Neural progenitor cell (in vitro differentiated cells): ENCODE results near the gene HRC.
"Not testable (repeated sequence)": the region's sequence is repeated elsewhere in the genome, so short reads cannot be mapped to it uniquely, and the experiment has no call there.

Experiments used
- EZH2phosphoT487 ChIP-seq: fragments of 200-600 bp; sonication (generic); IDR thresholded peaks from 2 replicates; pipeline ENCODE4 v1.6.1; 2017; ENCODE audit warnings: antibody characterized with exemption
- TF ChIP-seq, protein P1 (sequence below): fragments of 200-600 bp; sonication (generic); IDR thresholded peaks from 2 replicates; pipeline ENCODE4 v1.5.1; 2017; ENCODE audit warnings: antibody characterized with exemption, mild to moderate bottlenecking

DNA sequence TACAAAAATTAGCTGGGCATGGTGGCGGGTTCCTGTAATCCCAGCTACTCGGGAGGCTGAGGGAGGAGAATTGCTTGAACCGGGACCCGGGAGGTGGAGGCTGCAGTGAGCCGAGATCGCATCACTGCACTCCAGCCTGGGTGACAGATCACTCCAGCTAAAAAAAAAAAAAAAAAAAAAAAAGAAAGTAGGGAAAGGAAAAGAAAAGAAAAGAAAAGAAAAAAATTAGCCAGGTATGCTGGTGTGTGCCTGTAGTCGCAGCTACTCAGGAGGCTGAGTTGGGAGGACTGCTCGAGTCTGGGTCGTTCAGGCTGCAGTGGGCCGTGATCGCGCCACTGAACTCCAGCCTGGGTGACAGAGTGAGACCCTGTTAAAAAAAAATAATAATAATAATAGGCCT is 28.0 kb downstream of the HRC start:
- TF ChIP-seq, protein P1, sequence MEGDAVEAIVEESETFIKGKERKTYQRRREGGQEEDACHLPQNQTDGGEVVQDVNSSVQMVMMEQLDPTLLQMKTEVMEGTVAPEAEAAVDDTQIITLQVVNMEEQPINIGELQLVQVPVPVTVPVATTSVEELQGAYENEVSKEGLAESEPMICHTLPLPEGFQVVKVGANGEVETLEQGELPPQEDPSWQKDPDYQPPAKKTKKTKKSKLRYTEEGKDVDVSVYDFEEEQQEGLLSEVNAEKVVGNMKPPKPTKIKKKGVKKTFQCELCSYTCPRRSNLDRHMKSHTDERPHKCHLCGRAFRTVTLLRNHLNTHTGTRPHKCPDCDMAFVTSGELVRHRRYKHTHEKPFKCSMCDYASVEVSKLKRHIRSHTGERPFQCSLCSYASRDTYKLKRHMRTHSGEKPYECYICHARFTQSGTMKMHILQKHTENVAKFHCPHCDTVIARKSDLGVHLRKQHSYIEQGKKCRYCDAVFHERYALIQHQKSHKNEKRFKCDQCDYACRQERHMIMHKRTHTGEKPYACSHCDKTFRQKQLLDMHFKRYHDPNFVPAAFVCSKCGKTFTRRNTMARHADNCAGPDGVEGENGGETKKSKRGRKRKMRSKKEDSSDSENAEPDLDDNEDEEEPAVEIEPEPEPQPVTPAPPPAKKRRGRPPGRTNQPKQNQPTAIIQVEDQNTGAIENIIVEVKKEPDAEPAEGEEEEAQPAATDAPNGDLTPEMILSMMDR = not testable (repeated sequence)
- not testable (repeated sequence) for TF ChIP-seq EZH2phosphoT487
